Measurements from ENCODE around the gene ARRB1.

DNA sequence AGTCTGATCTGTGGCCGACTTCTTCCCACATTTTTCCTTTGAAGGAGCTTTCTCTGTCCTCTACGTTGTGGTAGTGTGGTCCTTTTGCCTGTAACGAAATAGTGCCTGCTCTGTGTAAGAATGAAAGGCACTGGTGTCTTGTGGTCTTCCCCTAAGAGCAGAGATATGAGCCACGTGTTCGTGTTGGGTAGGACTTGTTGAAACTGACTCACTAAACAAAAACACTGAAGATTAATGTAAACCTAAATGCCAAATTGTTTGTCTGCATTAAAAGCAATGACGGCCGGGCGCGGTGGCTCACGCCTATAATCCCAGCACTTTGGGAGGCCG, 37.8 kb upstream of the ARRB1 start:
- TF ChIP-seq SIN3A (IDR thresholded peaks at IDR 0.05; ENCODE audit: borderline replicate concordance, insufficient read depth, low read length) (no peak), TAF1 (IDR thresholded peaks at IDR 0.05; ENCODE audit: borderline replicate concordance, insufficient read depth, low read length) (no peak)
